ENCODE data around the gene RAD51B.

Gene RAD51B

DNA sequence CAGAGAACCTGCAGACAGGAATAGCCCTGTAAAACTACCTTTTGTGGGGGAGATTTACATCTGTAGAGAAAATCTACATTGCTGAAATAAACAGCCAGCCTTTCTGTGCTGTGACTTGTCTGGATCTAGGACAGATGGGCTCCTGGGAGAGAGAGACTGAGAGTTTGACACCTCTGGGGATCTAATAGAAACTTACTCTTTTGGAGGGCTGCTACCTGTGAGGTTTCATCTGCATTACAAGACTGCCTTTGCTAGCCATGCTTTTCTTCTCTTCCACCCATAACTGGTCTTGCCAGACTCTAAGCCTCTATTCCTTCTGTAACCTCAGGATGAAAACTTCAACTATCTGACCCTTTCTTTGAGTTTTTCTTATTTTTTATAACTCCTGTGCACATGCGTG lies 520.7 kb downstream of the RAD51B start:
- no peak for TF ChIP-seq CTCF (IDR thresholded peaks at IDR 0.05)

GRCh38 chr14:68341411-68342212 lies 522.0 kb downstream of the RAD51B start:
- TF ChIP-seq CTCF (IDR thresholded peaks at IDR 0.05), result no peak

DNA sequence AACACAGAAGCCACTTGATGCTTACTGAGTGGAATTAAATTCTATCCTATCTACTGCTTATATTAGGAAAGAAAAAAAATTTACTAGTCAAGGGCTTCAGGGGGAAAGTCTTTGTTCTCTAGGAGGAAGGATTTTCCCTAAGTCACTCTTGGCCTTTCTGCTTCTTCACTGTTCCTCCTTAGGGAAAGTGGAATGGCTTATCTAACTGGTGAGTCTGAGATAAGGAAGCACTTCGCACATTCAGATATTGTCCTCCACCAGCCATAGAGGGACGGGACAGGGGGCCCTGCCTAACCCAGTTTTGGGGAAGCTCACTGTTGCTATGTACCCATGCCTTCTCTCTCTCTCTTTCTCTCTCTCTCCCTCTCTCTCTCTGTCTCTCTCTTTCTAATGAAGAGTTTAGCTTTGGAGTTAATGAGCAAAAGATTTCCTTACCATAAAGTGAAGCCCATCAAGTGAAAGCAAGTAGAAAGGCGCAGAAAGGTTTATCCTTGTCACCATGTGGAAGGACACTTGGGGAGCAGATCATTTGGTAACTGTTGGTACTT lies 522.7 kb downstream of the RAD51B start:
- no peak for TF ChIP-seq CTCF (IDR thresholded peaks at IDR 0.05)

- TF ChIP-seq CTCF (IDR thresholded peaks at IDR 0.05), result no peak
Measured at GRCh38 chr14:68343534-68344118, 524.0 kb downstream of the RAD51B start.

- TF ChIP-seq CTCF (IDR thresholded peaks at IDR 0.05), result no peak
Measured at GRCh38 chr14:68345738-68346137, 526.2 kb downstream of the RAD51B start.

DNA sequence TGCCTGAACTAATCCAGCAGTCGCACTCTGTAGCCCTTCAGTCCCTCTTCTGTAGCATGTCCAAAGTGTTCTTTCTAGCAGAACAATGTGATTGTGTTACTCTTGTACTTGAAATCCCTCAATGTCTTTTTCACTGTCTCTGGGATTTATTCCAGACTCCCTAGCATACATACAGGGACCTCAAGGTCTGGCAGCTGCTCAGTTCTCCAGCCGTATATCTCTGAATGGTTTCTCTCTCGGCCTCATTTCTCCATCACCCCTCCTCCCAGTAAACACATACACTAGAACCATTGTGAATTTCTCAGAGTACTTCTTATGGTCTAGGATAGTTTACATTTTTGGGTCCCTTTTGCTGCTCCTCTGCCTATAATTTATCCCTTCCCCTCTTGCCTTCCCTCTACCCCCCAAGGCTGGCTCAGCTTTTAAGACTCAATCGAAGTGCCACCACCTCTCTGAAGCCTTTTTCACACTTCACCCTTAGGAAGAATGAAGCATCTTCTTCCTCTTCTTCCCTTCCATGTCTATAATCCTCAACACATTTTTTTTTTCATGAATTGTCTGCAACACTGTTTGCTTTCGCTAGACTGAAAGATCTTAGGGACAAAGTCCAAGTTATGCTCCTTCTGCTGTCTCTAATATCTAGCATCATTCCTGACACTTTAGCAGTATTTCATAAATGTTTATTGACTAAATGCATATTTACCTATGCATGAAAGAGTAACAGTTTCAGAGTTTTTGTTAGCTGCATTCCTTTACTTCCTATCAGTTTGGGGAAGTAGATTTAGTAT lies 527.2 kb downstream of the RAD51B start:
- no peak for TF ChIP-seq CTCF (IDR thresholded peaks at IDR 0.05)

GRCh38 chr14:68349900-68350629 lies 530.5 kb downstream of the RAD51B start:
- TF ChIP-seq CTCF (IDR thresholded peaks at IDR 0.05), result no peak
